Keratinocyte (primary cell): ENCODE measurements around the gene ARVCF. TPM values are rescaled to one million over a fixed set of nuclear protein-coding genes. Genes with fewer than 3 reads are reported as not detected.

Source experiments
- DNase-seq: peaks from one replicate; pipeline ENCODE4 v3.0.0-alpha.2; 2011; ENCODE audit warnings: low read depth, missing footprints, low spot score
- FAIRE-seq: peaks from 2 replicates; lab custom pipeline; 2011; peaks lifted over from hg19 to GRCh38; lab: Jason Lieb, UNC
- H2AFZ ChIP-seq: 2 replicates; pipeline ENCODE4 v1.6.0; 2012; ENCODE audit warnings: low read length, control low read depth, inconsistent platforms; ENCODE audit not compliant: control insufficient read depth
- H3K27ac ChIP-seq: 2 replicates; pipeline ENCODE4 v1.5.1; 2011; ENCODE audit warnings: low read length; ENCODE audit not compliant: control insufficient read depth, insufficient read depth
- H3K27me3 ChIP-seq: 3 replicates; pipeline ENCODE4 v1.6.0; 2011; ENCODE audit warnings: low read length; ENCODE audit not compliant: control insufficient read depth, insufficient read depth; ENCODE audit errors: extremely low read depth
- H3K36me3 ChIP-seq, 2 experiments: 2 replicates in 1 of 2; 3 replicates in 1 of 2; pipeline ENCODE4 v1.5.1; 2011; ENCODE audit warnings: low read length in 2 of 2, mild to moderate bottlenecking in 1 of 2; ENCODE audit not compliant: control insufficient read depth in 2 of 2, insufficient read depth in 2 of 2; ENCODE audit errors: extremely low read depth in 1 of 2
- H3K4me1 ChIP-seq: 3 replicates; pipeline ENCODE4 v1.5.1; 2011; ENCODE audit warnings: low read length; ENCODE audit not compliant: control insufficient read depth, insufficient read depth; ENCODE audit errors: extremely low read depth
- H3K4me2 ChIP-seq: 3 replicates; pipeline ENCODE4 v1.6.0; 2011; ENCODE audit warnings: low read depth, low read length; ENCODE audit not compliant: control insufficient read depth, insufficient read depth; ENCODE audit errors: extremely low read depth
- H3K4me3 ChIP-seq, 3 experiments: fragments of 200-600 bp in 1 of 3; sonication (generic) in 1 of 3; 2 replicates in 2 of 3; 3 replicates in 1 of 3; pipeline ENCODE4 v1.5.1; 2011 to 2016; ENCODE audit warnings: low read length in 3 of 3, mild to moderate bottlenecking in 3 of 3, control low read depth in 2 of 3, inconsistent platforms in 1 of 3, low read depth in 1 of 3, mixed read lengths in 1 of 3, mixed run types in 1 of 3, moderate library complexity in 1 of 3; ENCODE audit not compliant: control insufficient read depth in 2 of 3, insufficient read depth in 2 of 3; ENCODE audit errors: extremely low read depth in 1 of 3
- H3K79me2 ChIP-seq: 2 replicates; pipeline ENCODE4 v1.6.0; 2012; ENCODE audit warnings: low read length; ENCODE audit not compliant: control insufficient read depth, insufficient read depth
- H3K9ac ChIP-seq: 3 replicates; pipeline ENCODE4 v1.6.0; 2011; ENCODE audit warnings: low read length; ENCODE audit not compliant: control insufficient read depth, insufficient read depth; ENCODE audit errors: extremely low read depth
- H3K9me1 ChIP-seq: 3 replicates; pipeline ENCODE4 v1.6.0; 2011; ENCODE audit warnings: low read length; ENCODE audit not compliant: control insufficient read depth, insufficient read depth; ENCODE audit errors: extremely low read depth
- H3K9me3 ChIP-seq: 2 replicates; pipeline ENCODE4 v1.5.1; 2012; ENCODE audit warnings: low read depth, low read length; ENCODE audit not compliant: control insufficient read depth
- H4K20me1 ChIP-seq: 3 replicates; pipeline ENCODE4 v1.6.0; 2011; ENCODE audit warnings: low read length; ENCODE audit not compliant: control insufficient read depth, insufficient read depth; ENCODE audit errors: extremely low read depth
- EZH2 ChIP-seq: IDR thresholded peaks from one replicate; pipeline ENCODE4 v1.6.1; 2012; ENCODE audit warnings: inconsistent platforms, mild to moderate bottlenecking, low read length, moderate library complexity
- dilution Hi-C: fragments of 300-500 bp; cut with MboI; formaldehyde crosslinking; loops from one replicate; pipeline ENCODE4 v1.7.0; 2020; ENCODE audit warnings: low sequenced_read_pairs; ENCODE audit not compliant: extremely low pct_ligation_motif_present
- polyA plus RNA-seq, 5 experiments: library from polyadenylated mRNA; depleted of rRNA in 3 of 5; stranded (reverse) in 3 of 5; stranded (forward) in 1 of 5; unstranded in 1 of 5; fragments of >200 nt; gene quantifications; 1 replicate in 1 of 5; 2 replicates in 3 of 5; 3 replicates in 1 of 5; pipeline versions ENCODE4 v1.2.1 to v1.2.3, GENCODE V29; 2011 to 2012; ENCODE audit warnings: missing spikeins in 2 of 5, low read depth in 1 of 5, low replicate concordance in 1 of 5
- TF ChIP-seq, protein P1 (sequence below), 3 experiments: IDR thresholded peaks in 1 of 3; conservative IDR thresholded peaks in 1 of 3; optimal IDR thresholded peaks in 1 of 3; 2 replicates in 2 of 3; 3 replicates in 1 of 3; pipeline versions ENCODE3 to v1.5.1; 2011; ENCODE audit warnings: low read length in 3 of 3, mild to moderate bottlenecking in 3 of 3, moderate library complexity in 2 of 3, control low read depth in 1 of 3, inconsistent platforms in 1 of 3; ENCODE audit not compliant: insufficient read depth in 2 of 3; ENCODE audit errors: extremely low read depth in 1 of 3

ARVCF gene
- polyA plus RNA-seq, 1 donor (not counting 4 experiments of a cell fraction or from before 2014, with no cell fraction given): 5.7 TPM

DNA sequence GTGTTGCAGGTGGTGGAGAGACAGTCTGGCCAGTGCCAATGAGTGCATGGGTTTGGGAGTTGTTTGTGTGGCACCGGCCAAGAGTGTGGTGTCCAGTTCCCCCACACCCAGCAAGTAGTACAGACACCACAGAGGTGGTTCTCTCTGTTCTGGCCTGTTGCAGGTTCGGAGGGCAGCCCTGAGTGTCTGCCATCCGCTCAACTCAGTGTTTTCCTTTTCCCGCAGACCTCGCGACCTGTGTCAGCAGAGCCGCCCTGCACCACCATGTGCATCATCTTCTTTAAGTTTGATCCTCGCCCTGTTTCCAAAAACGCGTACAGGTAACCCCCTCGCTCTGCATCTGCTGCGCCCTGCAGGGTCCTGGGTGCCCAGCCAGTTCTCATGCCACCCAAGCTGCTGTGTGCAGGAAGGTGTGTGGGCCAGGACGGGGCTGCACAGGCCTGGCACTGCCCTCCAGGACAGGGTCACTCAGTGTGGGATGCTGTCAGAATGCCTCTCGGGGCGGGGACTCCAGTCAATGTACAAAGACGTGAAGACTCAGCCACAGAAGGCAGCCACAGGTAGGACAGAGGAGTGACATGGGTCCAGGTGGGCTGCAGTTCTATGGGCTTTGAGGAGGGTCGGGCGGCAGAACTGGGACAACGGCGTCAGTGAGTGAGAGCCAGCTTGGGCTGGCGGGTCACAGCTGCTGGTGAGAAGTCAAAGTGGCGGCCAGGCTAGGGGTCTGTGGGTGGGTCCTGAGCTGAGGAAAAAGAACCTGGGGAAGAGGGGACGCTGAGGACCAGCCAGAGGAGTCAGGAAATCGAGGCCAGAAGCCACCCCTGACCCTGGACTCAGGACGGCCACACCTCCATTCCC, 20.1 kb upstream of the ARVCF start:
- no peaks in the 10 kb centered on the region for H3K9me1 ChIP-seq
- H3K27me3 ChIP-seq: no peaks in the 10 kb centered on the region
- peaks cover 2% of the 10 kb centered on the region for H3K79me2 ChIP-seq
- peaks cover 9% of the 10 kb centered on the region for H3K4me1 ChIP-seq
- no peak overlapping the region for H2AFZ ChIP-seq
- no peak overlapping the region for H3K9ac ChIP-seq
- FAIRE-seq (no peak), DNase-seq (no peak)
- peaks cover 3% of the 10 kb centered on the region for H4K20me1 ChIP-seq
- H3K4me2 ChIP-seq: no peak overlapping the region
- dilution Hi-C loops: no loop called here
- TF ChIP-seq EZH2: no peak
- TF ChIP-seq, protein P1, sequence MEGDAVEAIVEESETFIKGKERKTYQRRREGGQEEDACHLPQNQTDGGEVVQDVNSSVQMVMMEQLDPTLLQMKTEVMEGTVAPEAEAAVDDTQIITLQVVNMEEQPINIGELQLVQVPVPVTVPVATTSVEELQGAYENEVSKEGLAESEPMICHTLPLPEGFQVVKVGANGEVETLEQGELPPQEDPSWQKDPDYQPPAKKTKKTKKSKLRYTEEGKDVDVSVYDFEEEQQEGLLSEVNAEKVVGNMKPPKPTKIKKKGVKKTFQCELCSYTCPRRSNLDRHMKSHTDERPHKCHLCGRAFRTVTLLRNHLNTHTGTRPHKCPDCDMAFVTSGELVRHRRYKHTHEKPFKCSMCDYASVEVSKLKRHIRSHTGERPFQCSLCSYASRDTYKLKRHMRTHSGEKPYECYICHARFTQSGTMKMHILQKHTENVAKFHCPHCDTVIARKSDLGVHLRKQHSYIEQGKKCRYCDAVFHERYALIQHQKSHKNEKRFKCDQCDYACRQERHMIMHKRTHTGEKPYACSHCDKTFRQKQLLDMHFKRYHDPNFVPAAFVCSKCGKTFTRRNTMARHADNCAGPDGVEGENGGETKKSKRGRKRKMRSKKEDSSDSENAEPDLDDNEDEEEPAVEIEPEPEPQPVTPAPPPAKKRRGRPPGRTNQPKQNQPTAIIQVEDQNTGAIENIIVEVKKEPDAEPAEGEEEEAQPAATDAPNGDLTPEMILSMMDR (optimal IDR thresholded peaks at IDR 0.05 in 1 of 3, IDR thresholded peaks at IDR 0.05 in 1 of 3, conservative IDR thresholded peaks at IDR 0.05 in 1 of 3; ENCODE audit: extremely low read depth in 1 of 3, insufficient read depth in 2 of 3, low read length in 3 of 3): no peak
- peaks cover 13 to 18% of the 10 kb centered on the region in 2 experiments for H3K36me3 ChIP-seq
- no peaks in the 10 kb centered on the region for H3K9me3 ChIP-seq
- H3K4me3 ChIP-seq: no peak overlapping the region
- H3K27ac ChIP-seq: no peak overlapping the region

DNA sequence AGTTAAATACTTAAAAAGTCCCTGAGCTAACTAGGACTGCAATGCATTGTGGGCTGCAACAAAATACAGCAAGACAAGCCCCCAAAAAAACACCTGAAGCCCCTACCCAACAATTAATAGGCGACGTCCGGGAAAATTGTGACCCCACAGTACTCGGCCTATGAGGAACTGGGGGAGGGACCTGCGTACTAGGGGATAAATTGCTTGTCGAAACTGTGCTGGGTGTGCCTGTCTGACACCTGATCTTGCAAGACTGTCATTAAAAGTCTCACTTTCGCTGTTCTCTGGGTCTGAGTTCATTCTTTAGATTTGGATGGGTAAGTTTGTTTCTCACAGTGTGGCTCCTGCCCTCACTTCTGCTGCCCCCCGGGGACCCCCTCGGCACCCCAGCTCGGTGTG, 19.5 kb upstream of the ARVCF start:
- Histone ChIP-seq H4K20me1 (peaks cover 3% of the 10 kb centered on the region), H3K36me3 (peaks cover 13 to 17% of the 10 kb centered on the region in 2 experiments), H3K9ac (no peak overlapping the region), H3K27ac (no peak overlapping the region), H3K9me1 (no peaks in the 10 kb centered on the region), H3K4me2 (no peak overlapping the region), H2AFZ (no peak overlapping the region), H3K4me3 (no peak overlapping the region), H3K79me2 (peaks cover 4% of the 10 kb centered on the region), H3K9me3 (no peaks in the 10 kb centered on the region), H3K4me1 (peaks cover 13% of the 10 kb centered on the region), H3K27me3 (no peaks in the 10 kb centered on the region)
- no peak for DNase-seq
- no peak for FAIRE-seq
- TF ChIP-seq, protein P1 (optimal IDR thresholded peaks at IDR 0.05 in 1 of 3, IDR thresholded peaks at IDR 0.05 in 1 of 3, conservative IDR thresholded peaks at IDR 0.05 in 1 of 3; ENCODE audit: extremely low read depth in 1 of 3, insufficient read depth in 2 of 3, low read length in 3 of 3): no peak
- no peak for TF ChIP-seq EZH2
- dilution Hi-C loops: no loop called here
